Fibroblast of lung (primary cell): ENCODE data around the gene CTAGE4. TPM values are rescaled to one million over a fixed set of nuclear protein-coding genes. Genes with fewer than 3 reads are reported as not detected.
"Not testable (repeated sequence)": the region's sequence is repeated elsewhere in the genome, so short reads cannot be mapped to it uniquely, and the experiment has no call there.

Experiments
- DNase-seq, 2 donors: peaks; one replicate each; pipeline versions ENCODE4 v3.0.0 to v3.0.0-alpha.2; 2010; ENCODE audit warnings: low read depth in 2 of 2
- H2AFZ ChIP-seq: 2 replicates; pipeline ENCODE4 v1.5.1; 2012; ENCODE audit warnings: low read length, control low read depth, inconsistent platforms
- H3K27ac ChIP-seq: 2 replicates; pipeline ENCODE4 v1.5.1; 2011; ENCODE audit warnings: low read length, control low read depth; ENCODE audit not compliant: insufficient read depth
- H3K27me3 ChIP-seq: 2 replicates; pipeline ENCODE4 v1.5.1; 2011; ENCODE audit warnings: mild to moderate bottlenecking, low read length; ENCODE audit not compliant: control insufficient read depth, insufficient read depth
- H3K36me3 ChIP-seq: 2 replicates; pipeline ENCODE4 v1.5.1; 2011; ENCODE audit warnings: low read length; ENCODE audit not compliant: control insufficient read depth, insufficient read depth
- H3K4me1 ChIP-seq: 2 replicates; pipeline ENCODE4 v1.5.1; 2011; ENCODE audit warnings: low read length; ENCODE audit not compliant: control insufficient read depth, insufficient read depth; ENCODE audit errors: extremely low read depth
- H3K4me2 ChIP-seq: 2 replicates; pipeline ENCODE4 v1.5.1; 2011; ENCODE audit warnings: low read length, control low read depth; ENCODE audit not compliant: insufficient read depth; ENCODE audit errors: extremely low read depth
- H3K4me3 ChIP-seq, 4 experiments: fragments of 200-600 bp in 1 of 4; sonication (generic) in 1 of 4; replicated peaks in 1 of 4; 2 replicates each; pipeline ENCODE4 v1.5.1; 2011 to 2016; ENCODE audit warnings: low read length in 4 of 4, low read depth in 3 of 4, mild to moderate bottlenecking in 3 of 4, control low read depth in 2 of 4, inconsistent platforms in 1 of 4, mixed read lengths in 1 of 4; ENCODE audit not compliant: insufficient read depth in 1 of 4; ENCODE audit errors: control extremely low read depth in 1 of 4
- H3K79me2 ChIP-seq: 2 replicates; pipeline ENCODE4 v1.5.1; 2012; ENCODE audit warnings: mild to moderate bottlenecking, low read length, inconsistent platforms; ENCODE audit not compliant: control insufficient read depth, insufficient read depth
- H3K9ac ChIP-seq: 2 replicates; pipeline ENCODE4 v1.5.1; 2011; ENCODE audit warnings: mild to moderate bottlenecking, low read length, control low read depth; ENCODE audit not compliant: insufficient read depth
- H3K9me3 ChIP-seq: 2 replicates; pipeline ENCODE4 v1.5.1; 2012; ENCODE audit warnings: low read depth, low read length; ENCODE audit not compliant: control insufficient read depth, insufficient read depth
- H4K20me1 ChIP-seq: 2 replicates; pipeline ENCODE4 v1.5.1; 2011; ENCODE audit warnings: low read length; ENCODE audit not compliant: control insufficient read depth, insufficient read depth; ENCODE audit errors: extremely low read depth
- polyA plus RNA-seq, 2 donors: library from polyadenylated mRNA; depleted of rRNA in 1 of 2; stranded (reverse) in 1 of 2; unstranded in 1 of 2; fragments of >200 nt; gene quantifications; 2 replicates each; pipeline ENCODE4 v1.2.1, GENCODE V29; 2011 to 2012; ENCODE audit warnings: missing spikeins in 1 of 2
- total RNA-seq: library from RNA; depleted of rRNA; stranded (reverse); fragments of >200 nt; gene quantifications from 2 replicates; pipeline ENCODE4 v1.2.1, GENCODE V29; 2014

Gene CTAGE4
- total and polyA plus RNA-seq, 2 donors (not counting 1 experiment from before 2014, with no cell fraction given): 0.17 TPM; not detected in 1

- H3K4me3 ChIP-seq, H4K20me1 ChIP-seq, H3K4me2 ChIP-seq, H3K36me3 ChIP-seq, H3K27me3 ChIP-seq, H3K27ac ChIP-seq, DNase-seq, H3K9me3 ChIP-seq, H3K79me2 ChIP-seq, H2AFZ ChIP-seq, H3K4me1 ChIP-seq, H3K9ac ChIP-seq: not testable (repeated sequence)
Measured at GRCh38 chr7:144217200-144217599, 33.9 kb downstream of the CTAGE4 start.

GRCh38 chr7:144218581-144218980, 35.3 kb downstream of the CTAGE4 start:
- H3K27ac ChIP-seq, H3K9me3 ChIP-seq, H3K79me2 ChIP-seq, H3K4me3 ChIP-seq, DNase-seq, H3K4me1 ChIP-seq, H3K36me3 ChIP-seq, H2AFZ ChIP-seq, H3K9ac ChIP-seq, H3K27me3 ChIP-seq, H4K20me1 ChIP-seq, H3K4me2 ChIP-seq: not testable (repeated sequence)

GRCh38 chr7:144219149-144219548, 35.9 kb downstream of the CTAGE4 start:
- not testable (repeated sequence) for DNase-seq, H3K4me2 ChIP-seq

GRCh38 chr7:144220531-144220930, 37.3 kb downstream of the CTAGE4 start:
- H3K4me2 ChIP-seq, H4K20me1 ChIP-seq, H3K27ac ChIP-seq, DNase-seq, H2AFZ ChIP-seq, H3K27me3 ChIP-seq, H3K9ac ChIP-seq, H3K79me2 ChIP-seq, H3K4me1 ChIP-seq, H3K9me3 ChIP-seq, H3K4me3 ChIP-seq, H3K36me3 ChIP-seq: not testable (repeated sequence)

More at GRCh38 chr7:144219149-144219548, 35.9 kb downstream of the CTAGE4 start:
- not testable (repeated sequence) for H3K4me3 ChIP-seq, H3K27me3 ChIP-seq, H2AFZ ChIP-seq, H3K79me2 ChIP-seq, H3K4me1 ChIP-seq, H4K20me1 ChIP-seq, H3K36me3 ChIP-seq, H3K9me3 ChIP-seq, H3K9ac ChIP-seq, H3K27ac ChIP-seq

GRCh38 chr7:144223675-144224074, 40.4 kb downstream of the CTAGE4 start:
- H4K20me1 ChIP-seq, H3K27me3 ChIP-seq, H3K36me3 ChIP-seq, H3K4me2 ChIP-seq, DNase-seq, H3K27ac ChIP-seq, H3K4me3 ChIP-seq, H3K9ac ChIP-seq, H2AFZ ChIP-seq, H3K9me3 ChIP-seq, H3K4me1 ChIP-seq, H3K79me2 ChIP-seq: not testable (repeated sequence)

- not testable (repeated sequence) for DNase-seq
Measured at GRCh38 chr7:144226866-144227265, 43.6 kb downstream of the CTAGE4 start.

GRCh38 chr7:144228810-144229209, 45.5 kb downstream of the CTAGE4 start:
- not testable (repeated sequence) for H3K9me3 ChIP-seq, H3K36me3 ChIP-seq, H3K79me2 ChIP-seq, H3K27me3 ChIP-seq, H3K4me1 ChIP-seq, H3K4me3 ChIP-seq, H2AFZ ChIP-seq, H4K20me1 ChIP-seq, H3K9ac ChIP-seq, H3K4me2 ChIP-seq, H3K27ac ChIP-seq
- DNase-seq: peak in 1 of 2 donors; percentile 28

More at GRCh38 chr7:144226866-144227265, 43.6 kb downstream of the CTAGE4 start:
- not testable (repeated sequence) for H3K27me3 ChIP-seq, H3K4me1 ChIP-seq, H3K9ac ChIP-seq, H3K36me3 ChIP-seq, H3K4me2 ChIP-seq, H2AFZ ChIP-seq, H3K79me2 ChIP-seq, H3K27ac ChIP-seq, H3K4me3 ChIP-seq, H3K9me3 ChIP-seq, H4K20me1 ChIP-seq
